ENCODE results near the gene DRAM1. TPM values are rescaled to one million over a fixed set of nuclear protein-coding genes. Genes with fewer than 3 reads are reported as not detected.
"Not testable (repeated sequence)": the region's sequence is repeated elsewhere in the genome, so short reads cannot be mapped to it uniquely, and the experiment has no call there.

Gene DRAM1
- total RNA-seq, 1 donor from 2014 or later, result 1.2 TPM

- Histone ChIP-seq H3K27ac (no peak overlapping the region), H4K20me1 (ENCODE audit: low read depth) (no peaks in the 10 kb centered on the region), H3K4me2 (no peak overlapping the region), H3K4me1 (no peaks in the 10 kb centered on the region), H3K4me3 (no peak overlapping the region), H3K79me2 (ENCODE audit: low read depth) (no peaks in the 10 kb centered on the region), H3F3A (ENCODE audit: low read depth) (no peaks in the 10 kb centered on the region), H2AFZ (replicated peaks) (no peak overlapping the region), H3K9ac (no peak overlapping the region), H3K9me3 (ENCODE audit: low read depth) (no peaks in the 10 kb centered on the region), H3K27me3 (no peaks in the 10 kb centered on the region), H3K36me3 (no peaks in the 10 kb centered on the region)
- TF ChIP-seq EZH2 (IDR thresholded peaks at IDR 0.05), result no peak
- TF ChIP-seq CTCF (IDR thresholded peaks at IDR 0.05), result no peak
- no peak for TF ChIP-seq EZH2phosphoT487 (IDR thresholded peaks at IDR 0.05)
- Mint-ChIP-seq H3K4me3 (no peak overlapping the region), H3K4me1 (no peaks in the 10 kb centered on the region), H3K36me3 (no peaks in the 10 kb centered on the region), H3K27ac (no peak overlapping the region), H3K27me3 (ENCODE audit: insufficient read depth, low read depth) (peaks cover 4% of the 10 kb centered on the region), H3K9me3 (no peaks in the 10 kb centered on the region)
- DNase-seq (ENCODE audit: low spot score), result no peak
Measured at GRCh38 chr12:101855976-101856375, 21.4 kb upstream of the DRAM1 start.

DNA sequence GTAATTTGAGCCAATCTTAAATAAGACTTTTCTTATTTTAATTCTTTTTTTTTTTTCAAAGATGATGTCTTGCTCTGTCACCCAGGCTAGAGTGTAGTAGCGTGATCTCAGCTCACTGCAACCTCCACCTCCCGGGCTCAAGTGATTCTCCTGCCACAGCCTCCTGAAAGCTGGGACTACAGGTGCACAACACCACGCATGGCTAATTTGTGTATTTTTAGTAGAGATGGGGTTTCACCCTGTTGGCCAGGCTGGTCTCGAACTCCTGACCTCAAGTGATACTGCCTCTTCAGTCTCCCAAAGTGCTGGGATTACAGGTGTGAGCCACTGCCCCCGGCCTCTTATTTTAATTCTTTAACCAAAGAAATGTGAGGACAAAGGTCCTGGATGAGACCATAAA is 20.8 kb upstream of the DRAM1 start:
- H2AFZ ChIP-seq (replicated peaks); H3K27ac Mint-ChIP-seq; H3K9me3 Mint-ChIP-seq; H3K36me3 ChIP-seq; H3K9ac ChIP-seq; H3K4me3 Mint-ChIP-seq; H3K27me3 ChIP-seq; H3K79me2 ChIP-seq (ENCODE audit: low read depth); H4K20me1 ChIP-seq (ENCODE audit: low read depth); H3K9me3 ChIP-seq (ENCODE audit: low read depth); H3K4me1 ChIP-seq; H3K27me3 Mint-ChIP-seq (ENCODE audit: insufficient read depth, low read depth); H3K4me1 Mint-ChIP-seq; H3F3A ChIP-seq (ENCODE audit: low read depth); DNase-seq (ENCODE audit: low spot score); H3K27ac ChIP-seq; H3K4me2 ChIP-seq; H3K36me3 Mint-ChIP-seq; H3K4me3 ChIP-seq: not testable (repeated sequence)

GRCh38 chr12:101857043-101857558 is 20.3 kb upstream of the DRAM1 start:
- Histone ChIP-seq H3K4me2 (no peak overlapping the region), H2AFZ (replicated peaks) (no peak overlapping the region)

More at GRCh38 chr12:101857043-101857558, 20.3 kb upstream of the DRAM1 start:
- H3K4me1 Mint-ChIP-seq, result no peaks in the 10 kb centered on the region
- Histone ChIP-seq H3F3A (ENCODE audit: low read depth) (no peaks in the 10 kb centered on the region), H3K79me2 (ENCODE audit: low read depth) (no peaks in the 10 kb centered on the region), H3K4me1 (no peaks in the 10 kb centered on the region), H3K9me3 (ENCODE audit: low read depth) (no peaks in the 10 kb centered on the region), H3K27me3 (no peaks in the 10 kb centered on the region), H3K36me3 (no peaks in the 10 kb centered on the region), H3K9ac (no peak overlapping the region), H3K4me3 (no peak overlapping the region), H4K20me1 (ENCODE audit: low read depth) (no peaks in the 10 kb centered on the region), H3K27ac (no peak overlapping the region)
- DNase-seq (ENCODE audit: low spot score), result no peak
- peaks cover 4% of the 10 kb centered on the region for H3K27me3 Mint-ChIP-seq (ENCODE audit: insufficient read depth, low read depth)
- no peak overlapping the region for H3K4me3 Mint-ChIP-seq
- no peaks in the 10 kb centered on the region for H3K36me3 Mint-ChIP-seq
- H3K9me3 Mint-ChIP-seq, result no peaks in the 10 kb centered on the region
- TF ChIP-seq EZH2phosphoT487 (IDR thresholded peaks at IDR 0.05) (no peak), EZH2 (IDR thresholded peaks at IDR 0.05) (no peak), CTCF (IDR thresholded peaks at IDR 0.05) (no peak)
- no peak overlapping the region for H3K27ac Mint-ChIP-seq
